K562 (cell line): Measurements from ENCODE around the gene IREB2. TPM values are rescaled to one million over a fixed set of nuclear protein-coding genes. Genes with fewer than 3 reads are reported as not detected.

Source experiments
- ARID2 ChIP-seq: fragments of 450-650 bp; IDR thresholded peaks from 2 replicates; pipeline ENCODE4 v1.6.1; 2017; ENCODE audit warnings: antibody characterized with exemption, mild to moderate bottlenecking
- CTBP1 ChIP-seq: fragments of 450-650 bp; IDR thresholded peaks from 2 replicates; pipeline ENCODE4 v1.6.1; 2016; ENCODE audit warnings: borderline replicate concordance
- ELF2 ChIP-seq: fragments of 250-450 bp; sonication (Bioruptor Pico); IDR thresholded peaks from 2 replicates; pipeline ENCODE4 v1.5.0; 2021; ENCODE audit warnings: mild to moderate bottlenecking
- FOXA1 ChIP-seq: fragments of 450-650 bp; IDR thresholded peaks from 2 replicates; pipeline ENCODE4 v1.6.1; 2016; ENCODE audit warnings: mild to moderate bottlenecking, borderline replicate concordance
- HSF4 ChIP-seq: fragments of 250-450 bp; sonication (Bioruptor Pico); IDR thresholded peaks from 2 replicates; pipeline ENCODE4 v2.1.2; 2022; ENCODE audit warnings: mild to moderate bottlenecking, moderate library complexity, borderline replicate concordance
- KHSRP ChIP-seq: fragments of 450-650 bp; IDR thresholded peaks from 2 replicates; pipeline ENCODE4 v1.6.1; 2017
- MYBL2 ChIP-seq, 2 experiments: fragments of 450-650 bp in 1 of 2; sonication (generic) in 1 of 2; formaldehyde crosslinking in 1 of 2; IDR thresholded peaks; 2 replicates each; pipeline versions ENCODE4 v1.6.1 to v1.8.1; 2017 to 2022; ENCODE audit warnings: borderline replicate concordance in 1 of 2, inconsistent platforms in 1 of 2, low read depth in 1 of 2, mild to moderate bottlenecking in 1 of 2, missing genetic modification reagents in 1 of 2, moderate library complexity in 1 of 2
- RFX1 ChIP-seq: fragments of 450-650 bp; IDR thresholded peaks from 2 replicates; pipeline ENCODE4 v1.6.1; 2016; ENCODE audit warnings: mild to moderate bottlenecking, moderate library complexity
- SAP30 ChIP-seq: fragments of 200-600 bp; sonication (generic); IDR thresholded peaks from 2 replicates; pipeline ENCODE4 v1.6.1; 2012; ENCODE audit warnings: borderline replicate concordance, low read depth, mild to moderate bottlenecking, moderate library complexity, low read length, control low read depth, inconsistent platforms; ENCODE audit not compliant: insufficient read depth, poor library complexity, severe bottlenecking
- SMAD1 ChIP-seq: fragments of 150-350 bp; IDR thresholded peaks from 2 replicates; pipeline ENCODE4 v1.6.1; 2014; ENCODE audit warnings: low read length, low read depth; ENCODE audit not compliant: partially characterized antibody
- SRSF9 ChIP-seq: fragments of 200-400 bp; formaldehyde crosslinking; IDR thresholded peaks from 2 replicates; pipeline ENCODE4 v1.6.1; 2017; ENCODE audit warnings: low read depth, low read length, borderline replicate concordance
- TEAD4 ChIP-seq, 2 experiments: sonication (generic) in 1 of 2; formaldehyde crosslinking in 1 of 2; IDR thresholded peaks; 2 replicates each; pipeline versions ENCODE4 v1.6.1 to v1.8.0; 2012 to 2022; ENCODE audit warnings: borderline replicate concordance in 1 of 2, inconsistent platforms in 1 of 2, low read length in 1 of 2, mild to moderate bottlenecking in 1 of 2, missing genetic modification reagents in 1 of 2
- TFAM ChIP-seq: fragments of 250-450 bp; sonication (Bioruptor Pico); conservative IDR thresholded peaks from 2 replicates; pipeline ENCODE4 v1.5.0; 2021; ENCODE audit warnings: mild to moderate bottlenecking, moderate library complexity
- ZFP36 ChIP-seq: fragments of 150-350 bp; IDR thresholded peaks from 2 replicates; pipeline ENCODE4 v1.6.1; 2018; ENCODE audit warnings: low read length, low read depth; ENCODE audit not compliant: partially characterized antibody
- polyA plus RNA-seq, 8 experiments: library from polyadenylated mRNA; depleted of rRNA in 4 of 8; stranded (reverse) in 5 of 8; unstranded in 3 of 8; fragments of >200 nt; fragmentation: Nextera tagmentation in 2 of 8; fragmentation: Illumina TruSeq in 1 of 8; extraction: Ambion mirVana in 2 of 8; extraction: Trizol in 1 of 8; gene quantifications; 2 replicates each; pipeline versions ENCODE4 v1.2.1 to v1.2.3, GENCODE V29; 2011 to 2014; ENCODE audit warnings: inconsistent platforms in 1 of 8, missing spikeins in 1 of 8
- total RNA-seq, 7 experiments: library from RNA; depleted of rRNA in 6 of 7; stranded (reverse); fragments of >200 nt in 6 of 7; fragmentation: Illumina TruSeq in 2 of 7; extraction: Trizol in 2 of 7; gene quantifications; 2 replicates each; pipeline versions ENCODE4 v1.2.1 to v1.2.3, GENCODE V29; 2011 to 2021; ENCODE audit warnings: low replicate concordance in 1 of 7
- TF ChIP-seq, protein P1 (sequence below): sonication (generic); formaldehyde crosslinking; IDR thresholded peaks from 2 replicates; pipeline ENCODE4 v1.8.0; 2022; ENCODE audit warnings: mild to moderate bottlenecking, missing genetic modification reagents
- TF ChIP-seq, protein P2 (sequence below): fragments of 200-800 bp; sonication (Bioruptor generic); IDR thresholded peaks from 2 replicates; pipeline ENCODE4 v1.6.1; 2016; ENCODE audit warnings: missing genetic modification characterization, missing compliant biosample characterization
- TF ChIP-seq, protein P3 (sequence below): fragments of 250-450 bp; sonication (Bioruptor Pico); IDR thresholded peaks from 2 replicates; pipeline ENCODE4 v1.8.0; 2021; ENCODE audit warnings: mild to moderate bottlenecking, moderate library complexity

Gene IREB2
- total and polyA plus RNA-seq, 9 of the 15 experiments (the other 6 are each of a cell fraction or from before 2014, with no cell fraction given): 16.8 to 61.7 (median 34.0) TPM

DNA sequence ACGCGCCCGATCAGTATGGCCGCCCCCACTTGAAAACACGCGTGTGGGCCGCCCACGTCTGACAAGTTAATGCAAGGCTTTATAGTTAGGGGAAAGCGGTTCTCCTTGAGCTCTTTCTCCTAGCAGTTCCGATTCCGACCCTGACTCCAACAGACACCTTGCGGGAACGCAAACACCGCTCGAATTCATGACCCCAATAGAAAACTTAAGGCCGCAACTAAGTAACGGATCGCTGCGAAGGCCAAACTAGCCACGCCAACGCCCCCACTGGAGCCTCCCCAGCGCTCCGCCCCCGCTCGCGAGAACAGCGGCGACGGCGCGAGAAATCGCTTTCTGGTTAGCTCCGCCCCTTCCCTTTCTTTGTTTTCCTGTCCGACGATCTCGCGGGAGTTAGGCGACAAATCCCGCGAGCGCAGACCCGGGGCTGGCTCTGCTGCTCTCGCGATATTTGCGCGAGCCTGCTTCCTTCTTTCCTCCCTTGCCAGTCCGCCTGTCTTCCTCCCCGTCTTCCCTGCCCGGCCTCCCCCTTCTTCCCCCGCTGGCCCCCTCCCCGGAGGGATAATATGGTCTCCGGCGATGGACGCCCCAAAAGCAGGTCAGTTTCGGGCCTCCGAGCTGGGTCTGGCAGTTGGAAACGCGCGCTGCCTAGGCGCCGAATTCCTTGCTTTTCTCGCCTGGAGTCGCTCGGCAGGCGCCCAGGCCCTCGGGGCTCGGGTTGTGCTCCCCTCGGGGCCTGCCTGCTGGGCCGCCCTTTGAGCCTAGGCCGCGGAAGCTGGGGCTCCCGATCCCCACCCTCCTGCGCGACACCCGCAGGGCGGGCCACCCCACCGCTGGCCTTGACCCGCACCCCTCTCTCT lies at the start of gene IREB2 (continued):
- TF ChIP-seq, protein P1, sequence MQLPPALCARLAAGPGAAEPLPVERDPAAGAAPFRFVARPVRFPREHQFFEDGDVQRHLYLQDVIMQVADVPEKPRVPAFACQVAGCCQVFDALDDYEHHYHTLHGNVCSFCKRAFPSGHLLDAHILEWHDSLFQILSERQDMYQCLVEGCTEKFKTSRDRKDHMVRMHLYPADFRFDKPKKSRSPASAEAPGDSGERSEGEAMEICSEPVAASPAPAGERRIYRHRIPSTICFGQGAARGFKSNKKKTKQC (CRISPR knock-in tag): no peak
- no peak for TF ChIP-seq SMAD1
- 0 out of 2 replicates have a peak, but pooled peaks have one; percentile 7 for TF ChIP-seq MYBL2 (IDR thresholded peaks at IDR 0.05; ENCODE audit: low read depth)
- no peak for TF ChIP-seq MYBL2 (CRISPR knock-in tag; IDR thresholded peaks at IDR 0.05; ENCODE audit: borderline replicate concordance)
- TF ChIP-seq, protein P2, sequence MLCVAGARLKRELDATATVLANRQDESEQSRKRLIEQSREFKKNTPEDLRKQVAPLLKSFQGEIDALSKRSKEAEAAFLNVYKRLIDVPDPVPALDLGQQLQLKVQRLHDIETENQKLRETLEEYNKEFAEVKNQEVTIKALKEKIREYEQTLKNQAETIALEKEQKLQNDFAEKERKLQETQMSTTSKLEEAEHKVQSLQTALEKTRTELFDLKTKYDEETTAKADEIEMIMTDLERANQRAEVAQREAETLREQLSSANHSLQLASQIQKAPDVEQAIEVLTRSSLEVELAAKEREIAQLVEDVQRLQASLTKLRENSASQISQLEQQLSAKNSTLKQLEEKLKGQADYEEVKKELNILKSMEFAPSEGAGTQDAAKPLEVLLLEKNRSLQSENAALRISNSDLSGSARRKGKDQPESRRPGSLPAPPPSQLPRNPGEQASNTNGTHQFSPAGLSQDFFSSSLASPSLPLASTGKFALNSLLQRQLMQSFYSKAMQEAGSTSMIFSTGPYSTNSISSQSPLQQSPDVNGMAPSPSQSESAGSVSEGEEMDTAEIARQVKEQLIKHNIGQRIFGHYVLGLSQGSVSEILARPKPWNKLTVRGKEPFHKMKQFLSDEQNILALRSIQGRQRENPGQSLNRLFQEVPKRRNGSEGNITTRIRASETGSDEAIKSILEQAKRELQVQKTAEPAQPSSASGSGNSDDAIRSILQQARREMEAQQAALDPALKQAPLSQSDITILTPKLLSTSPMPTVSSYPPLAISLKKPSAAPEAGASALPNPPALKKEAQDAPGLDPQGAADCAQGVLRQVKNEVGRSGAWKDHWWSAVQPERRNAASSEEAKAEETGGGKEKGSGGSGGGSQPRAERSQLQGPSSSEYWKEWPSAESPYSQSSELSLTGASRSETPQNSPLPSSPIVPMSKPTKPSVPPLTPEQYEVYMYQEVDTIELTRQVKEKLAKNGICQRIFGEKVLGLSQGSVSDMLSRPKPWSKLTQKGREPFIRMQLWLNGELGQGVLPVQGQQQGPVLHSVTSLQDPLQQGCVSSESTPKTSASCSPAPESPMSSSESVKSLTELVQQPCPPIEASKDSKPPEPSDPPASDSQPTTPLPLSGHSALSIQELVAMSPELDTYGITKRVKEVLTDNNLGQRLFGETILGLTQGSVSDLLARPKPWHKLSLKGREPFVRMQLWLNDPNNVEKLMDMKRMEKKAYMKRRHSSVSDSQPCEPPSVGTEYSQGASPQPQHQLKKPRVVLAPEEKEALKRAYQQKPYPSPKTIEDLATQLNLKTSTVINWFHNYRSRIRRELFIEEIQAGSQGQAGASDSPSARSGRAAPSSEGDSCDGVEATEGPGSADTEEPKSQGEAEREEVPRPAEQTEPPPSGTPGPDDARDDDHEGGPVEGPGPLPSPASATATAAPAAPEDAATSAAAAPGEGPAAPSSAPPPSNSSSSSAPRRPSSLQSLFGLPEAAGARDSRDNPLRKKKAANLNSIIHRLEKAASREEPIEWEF (CRISPR knock-in tag): no peak
- TF ChIP-seq RFX1: no peak
- TF ChIP-seq, protein P3, sequence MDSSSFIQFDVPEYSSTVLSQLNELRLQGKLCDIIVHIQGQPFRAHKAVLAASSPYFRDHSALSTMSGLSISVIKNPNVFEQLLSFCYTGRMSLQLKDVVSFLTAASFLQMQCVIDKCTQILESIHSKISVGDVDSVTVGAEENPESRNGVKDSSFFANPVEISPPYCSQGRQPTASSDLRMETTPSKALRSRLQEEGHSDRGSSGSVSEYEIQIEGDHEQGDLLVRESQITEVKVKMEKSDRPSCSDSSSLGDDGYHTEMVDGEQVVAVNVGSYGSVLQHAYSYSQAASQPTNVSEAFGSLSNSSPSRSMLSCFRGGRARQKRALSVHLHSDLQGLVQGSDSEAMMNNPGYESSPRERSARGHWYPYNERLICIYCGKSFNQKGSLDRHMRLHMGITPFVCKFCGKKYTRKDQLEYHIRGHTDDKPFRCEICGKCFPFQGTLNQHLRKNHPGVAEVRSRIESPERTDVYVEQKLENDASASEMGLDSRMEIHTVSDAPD (CRISPR knock-in tag): no peak
- no peak for TF ChIP-seq ZFP36
- TF ChIP-seq TFAM: no peak
- no peak for TF ChIP-seq CTBP1
- TF ChIP-seq FOXA1: no peak
- no peak; the same call in 1 of the 2 replicates for TF ChIP-seq TEAD4 (IDR thresholded peaks at IDR 0.05; ENCODE audit: low read length)
- no peak for TF ChIP-seq TEAD4 (CRISPR knock-in tag; IDR thresholded peaks at IDR 0.05; ENCODE audit: borderline replicate concordance)
- TF ChIP-seq SRSF9: no peak
- TF ChIP-seq KHSRP: no peak
- no peak for TF ChIP-seq ARID2
- TF ChIP-seq HSF4 (CRISPR knock-in tag): no peak
- peak; percentile 99 for TF ChIP-seq SAP30
- no peak for TF ChIP-seq ELF2 (CRISPR knock-in tag)
